ENCODE results near the gene TAMALIN.

TAMALIN gene

GRCh38 chr12:52013626-52014310 is 7.0 kb downstream of the TAMALIN start:
- DNase-seq: no peak

- DNase-seq: no peak
Observed at GRCh38 chr12:52014567-52015530, 8.1 kb downstream of the TAMALIN start.

GRCh38 chr12:52015532-52016041 is 8.8 kb downstream of the TAMALIN start:
- peak in 11 of 58 donors; percentile 13 to 54 (median 33) for DNase-seq

- no peak for DNase-seq
Observed at GRCh38 chr12:52018433-52019112, 11.8 kb downstream of the TAMALIN start.

GRCh38 chr12:52019113-52019770 is 12.5 kb downstream of the TAMALIN start:
- DNase-seq: peak in 24 of 58 donors; percentile 15 to 68 (median 40)

GRCh38 chr12:52020539-52021336 is 14.0 kb downstream of the TAMALIN start:
- peak in 24 of 58 donors; percentile 12 to 51 (median 32) for DNase-seq

GRCh38 chr12:52022841-52023181 is 16.1 kb downstream of the TAMALIN start:
- DNase-seq: peak in 2 of 58 donors; percentile 34 to 67

- peak in 56 of 58 donors; percentile 37 to 87 (median 70) for DNase-seq
Observed at GRCh38 chr12:52023182-52023975, 16.6 kb downstream of the TAMALIN start.

- no peak for DNase-seq
Observed at GRCh38 chr12:52023976-52024688, 17.4 kb downstream of the TAMALIN start.

- DNase-seq: peak in 15 of 58 donors; percentile 14 to 69 (median 22)
Observed at GRCh38 chr12:52024845-52025230, 18.1 kb downstream of the TAMALIN start.

- no peak for DNase-seq
Observed at GRCh38 chr12:52026263-52026662, 19.5 kb downstream of the TAMALIN start.

- no peak for DNase-seq
Observed at GRCh38 chr12:52027085-52027843, 20.5 kb downstream of the TAMALIN start.

GRCh38 chr12:52029685-52030084 is 22.9 kb downstream of the TAMALIN start:
- DNase-seq: peak in 30 of 58 donors; percentile 13 to 58 (median 34)

- peak in 45 of 58 donors; percentile 25 to 75 (median 57) for DNase-seq
Observed at GRCh38 chr12:52032446-52032803, 25.7 kb downstream of the TAMALIN start.

- peak; percentile 69 to 99 (median 95) for DNase-seq
Observed at GRCh38 chr12:52032804-52033445, 26.2 kb downstream of the TAMALIN start.

- DNase-seq: no peak
Observed at GRCh38 chr12:52033446-52034140, 26.8 kb downstream of the TAMALIN start.

GRCh38 chr12:52035190-52035589 is 28.4 kb downstream of the TAMALIN start:
- DNase-seq: no peak
